ENCODE data around the gene ANKS4B.

DNA sequence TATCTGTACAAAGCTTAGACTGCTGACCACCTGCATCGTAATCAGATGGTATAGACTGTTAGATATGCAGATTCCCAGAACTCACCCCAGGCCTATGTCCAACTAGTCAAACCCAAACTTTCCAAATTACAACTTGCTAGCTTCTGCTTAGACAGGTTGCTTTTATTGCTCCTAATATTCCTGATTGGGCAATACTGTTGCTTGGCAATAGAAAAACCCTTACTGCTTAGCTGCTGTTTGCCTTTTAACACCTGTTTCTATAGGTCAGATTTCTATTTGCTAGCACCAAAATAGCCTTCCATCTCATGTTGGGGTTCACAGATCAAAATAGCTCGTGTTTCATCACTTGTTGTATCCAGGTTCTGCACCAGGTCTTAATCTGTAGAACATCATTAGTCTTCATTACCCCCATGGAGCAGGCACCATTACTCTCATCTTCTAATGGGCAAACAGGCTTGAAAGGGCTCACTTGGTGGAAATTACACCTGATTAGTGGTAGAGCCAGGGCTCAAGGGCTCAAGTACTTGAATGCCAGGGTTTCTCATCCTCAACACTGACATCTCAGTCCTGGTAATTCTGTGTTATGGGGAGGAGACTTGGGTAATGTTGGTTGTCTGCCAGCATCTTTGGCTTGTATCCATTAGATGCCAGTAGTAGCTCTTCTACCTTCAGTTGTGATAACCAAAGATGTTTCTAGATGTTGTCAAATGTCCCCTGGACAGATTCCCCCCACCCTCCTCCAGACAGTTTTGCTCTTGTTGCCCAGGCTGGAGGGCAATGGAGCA is 24.9 kb upstream of the ANKS4B start:
- TF ChIP-seq, protein P1, sequence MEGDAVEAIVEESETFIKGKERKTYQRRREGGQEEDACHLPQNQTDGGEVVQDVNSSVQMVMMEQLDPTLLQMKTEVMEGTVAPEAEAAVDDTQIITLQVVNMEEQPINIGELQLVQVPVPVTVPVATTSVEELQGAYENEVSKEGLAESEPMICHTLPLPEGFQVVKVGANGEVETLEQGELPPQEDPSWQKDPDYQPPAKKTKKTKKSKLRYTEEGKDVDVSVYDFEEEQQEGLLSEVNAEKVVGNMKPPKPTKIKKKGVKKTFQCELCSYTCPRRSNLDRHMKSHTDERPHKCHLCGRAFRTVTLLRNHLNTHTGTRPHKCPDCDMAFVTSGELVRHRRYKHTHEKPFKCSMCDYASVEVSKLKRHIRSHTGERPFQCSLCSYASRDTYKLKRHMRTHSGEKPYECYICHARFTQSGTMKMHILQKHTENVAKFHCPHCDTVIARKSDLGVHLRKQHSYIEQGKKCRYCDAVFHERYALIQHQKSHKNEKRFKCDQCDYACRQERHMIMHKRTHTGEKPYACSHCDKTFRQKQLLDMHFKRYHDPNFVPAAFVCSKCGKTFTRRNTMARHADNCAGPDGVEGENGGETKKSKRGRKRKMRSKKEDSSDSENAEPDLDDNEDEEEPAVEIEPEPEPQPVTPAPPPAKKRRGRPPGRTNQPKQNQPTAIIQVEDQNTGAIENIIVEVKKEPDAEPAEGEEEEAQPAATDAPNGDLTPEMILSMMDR (IDR thresholded peaks at IDR 0.05) = no peak
- TF ChIP-seq POLR2A (IDR thresholded peaks at IDR 0.05) = no peak

Measured in body of pancreas (tissue), 4 donors.